HG02759 (cell line): ENCODE results near the gene ARHGAP22.

Source experiments
- ATAC-seq: cut with Tn5 transposase; IDR thresholded peaks from one replicate; pipeline ENCODE4 v1.9.1; 2021; ENCODE audit warnings: mild to moderate bottlenecking, moderate library complexity; ENCODE audit not compliant: unreplicated experiment

ARHGAP22 gene

DNA sequence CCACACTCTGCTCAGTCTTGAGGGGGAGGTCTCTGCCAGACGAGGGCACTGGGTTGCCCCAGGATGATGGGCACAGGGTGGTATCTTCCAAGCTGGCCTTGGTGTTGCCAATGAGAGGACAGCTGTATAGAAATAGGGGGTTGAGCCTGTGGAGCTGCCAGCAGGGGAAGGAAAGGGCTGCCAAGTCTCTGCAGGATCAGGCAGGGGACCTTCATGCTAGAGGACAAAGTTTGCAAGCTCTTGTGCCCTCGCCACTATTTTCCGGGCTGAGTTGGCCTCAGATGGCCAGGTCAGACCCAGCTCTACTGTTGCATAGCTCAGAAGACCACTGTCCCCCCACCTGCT, 68.7 kb downstream of the ARHGAP22 start:
- ATAC-seq, result no peak

DNA sequence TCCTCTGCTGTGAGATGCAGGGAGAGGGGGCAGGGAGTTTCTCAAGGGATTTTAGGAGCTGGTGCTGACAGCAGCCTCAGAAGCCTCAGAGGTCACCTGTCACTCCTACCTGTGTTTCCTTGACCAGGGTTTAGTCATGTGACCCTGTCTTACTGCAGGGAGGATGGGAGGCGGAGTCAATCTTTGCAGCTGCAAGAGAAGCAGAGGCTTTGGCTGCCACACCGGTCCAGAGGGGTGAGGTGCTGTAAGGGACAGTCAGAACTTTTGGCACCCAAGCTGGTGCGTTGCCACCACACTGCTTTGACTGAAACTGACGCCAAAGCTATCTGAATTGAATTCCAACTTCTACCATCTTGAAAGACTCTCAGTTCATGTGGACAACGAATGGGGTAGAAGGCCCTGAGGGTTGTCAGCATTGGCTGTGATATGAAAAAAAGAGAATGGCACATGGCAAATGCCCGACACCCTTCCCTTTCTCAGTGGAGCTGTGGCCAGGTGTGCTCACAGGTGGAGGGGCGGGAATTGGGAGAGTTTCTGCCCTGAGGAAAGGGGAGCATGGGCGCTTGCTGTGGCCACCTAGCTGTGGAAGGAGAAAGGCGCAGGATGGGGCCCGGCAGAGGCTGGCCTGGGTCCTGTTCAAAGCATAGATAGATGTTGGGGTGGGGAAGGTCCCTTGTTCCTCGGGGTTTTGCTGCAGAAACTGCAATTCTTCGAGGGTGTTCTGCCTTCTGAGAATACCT, 69.3 kb downstream of the ARHGAP22 start:
- ATAC-seq, result no peak

DNA sequence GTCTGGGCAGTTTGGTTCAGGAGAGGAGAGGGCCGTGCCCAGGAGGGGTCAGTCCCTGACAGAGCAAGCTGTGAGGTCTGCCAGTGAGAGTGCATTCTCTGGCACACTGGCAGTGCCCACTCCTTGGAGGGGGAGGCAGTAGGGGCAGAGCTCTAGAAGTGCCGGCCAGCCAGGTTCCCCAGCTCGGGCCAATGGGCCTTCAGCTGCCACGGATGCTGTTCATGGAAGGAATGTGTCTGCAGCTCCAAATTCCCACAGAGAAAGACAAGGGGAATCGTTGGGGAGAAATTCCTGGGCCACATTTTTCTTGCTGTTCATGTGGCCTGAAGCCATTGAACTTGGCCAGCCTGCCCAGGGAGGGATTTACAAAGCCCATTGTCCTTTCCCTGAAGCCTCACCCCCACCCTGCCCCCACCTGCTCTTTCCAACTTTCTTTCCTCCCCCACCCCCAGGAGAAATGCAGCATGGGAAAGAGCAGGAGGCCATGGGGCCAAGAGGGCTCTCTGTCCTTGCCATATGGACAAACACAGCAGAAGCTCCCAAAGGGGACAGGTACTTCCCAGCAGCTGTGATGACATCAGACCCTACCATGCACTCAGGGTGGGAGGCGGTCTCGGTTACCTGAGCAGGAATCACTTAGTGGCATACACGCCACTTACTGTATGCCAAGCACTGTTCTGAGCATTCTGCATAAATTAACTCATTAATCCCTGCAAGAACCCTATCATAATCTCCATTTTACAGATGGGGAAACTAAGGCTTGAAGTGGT, 70.7 kb downstream of the ARHGAP22 start:
- ATAC-seq, result no peak

DNA sequence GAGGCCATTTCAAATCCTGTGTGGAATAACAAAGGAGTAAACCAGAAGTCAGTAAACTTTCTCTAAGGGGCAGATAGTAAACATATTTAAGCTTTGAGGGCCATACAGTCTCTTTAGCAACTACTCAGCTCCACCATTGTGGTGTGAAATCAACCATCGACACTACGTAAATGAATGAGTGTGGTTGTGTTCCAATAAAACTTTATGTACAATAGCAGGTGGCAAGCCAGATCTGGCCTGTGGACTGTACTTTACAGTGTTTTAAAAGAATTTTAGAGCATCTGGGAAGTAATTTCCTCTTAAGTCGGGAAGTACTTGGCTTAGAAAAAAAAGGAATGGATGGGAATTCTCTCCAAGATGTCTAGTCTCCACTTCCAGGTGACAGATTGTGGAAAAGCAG, 71.3 kb downstream of the ARHGAP22 start:
- no peak for ATAC-seq

DNA sequence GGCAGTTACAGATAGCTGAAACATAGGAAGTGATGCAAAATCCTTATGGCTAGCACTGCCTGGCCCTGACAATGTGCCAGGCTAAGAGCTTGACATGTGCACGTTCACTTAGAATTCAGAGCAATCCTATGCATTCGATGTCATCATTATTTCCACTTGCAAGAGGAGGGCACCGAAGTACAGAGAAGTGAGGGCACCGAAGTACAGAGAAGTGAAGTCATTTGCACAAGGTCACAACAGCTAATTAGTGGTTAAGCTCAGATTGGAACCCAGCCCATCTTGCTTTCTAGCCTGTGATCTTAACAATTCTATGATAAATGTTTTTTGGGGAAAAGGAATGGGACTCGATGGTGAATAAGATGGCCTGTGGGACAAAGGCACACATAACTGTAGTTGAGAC, 73.4 kb downstream of the ARHGAP22 start:
- ATAC-seq, result no peak

DNA sequence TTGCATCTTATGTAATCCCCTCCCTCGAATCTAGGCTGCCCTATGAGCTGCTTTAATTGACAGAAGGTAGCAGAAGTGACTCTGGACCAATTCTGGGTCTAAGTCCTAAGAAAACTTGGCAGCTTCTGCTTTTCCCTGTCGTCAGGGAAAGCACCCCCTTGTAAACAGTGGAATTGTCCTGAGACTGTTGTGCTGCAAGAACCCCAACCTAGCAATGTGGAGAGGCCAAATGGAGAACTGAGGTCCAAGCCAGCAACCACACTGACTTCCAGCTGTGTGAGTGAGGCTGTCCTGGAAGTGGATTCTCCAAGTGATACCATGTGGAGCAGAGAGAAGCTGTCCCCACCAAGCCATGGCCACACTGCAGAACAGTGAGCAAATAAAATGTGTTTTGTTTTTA, 75.5 kb downstream of the ARHGAP22 start:
- ATAC-seq, result no peak

DNA sequence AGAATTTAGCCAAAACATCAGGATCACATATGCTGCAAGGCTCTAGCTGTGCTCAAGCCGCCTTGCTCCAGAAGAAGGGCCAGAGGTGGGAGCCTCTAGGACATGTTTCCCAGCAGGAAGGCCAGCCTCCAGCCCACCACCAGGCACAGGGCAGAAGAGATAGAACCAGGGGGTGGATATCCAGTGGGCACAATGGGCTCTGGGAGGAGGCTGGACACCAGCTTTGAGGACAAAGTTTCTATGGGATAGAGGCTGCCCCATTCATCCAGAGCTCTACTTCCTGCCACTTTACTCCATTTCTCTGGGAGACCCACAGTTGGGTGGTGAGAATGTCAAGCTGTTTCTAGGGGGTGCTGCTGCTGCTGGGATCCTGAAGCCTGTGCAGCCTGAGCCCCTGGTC, 77.1 kb downstream of the ARHGAP22 start:
- no peak for ATAC-seq

DNA sequence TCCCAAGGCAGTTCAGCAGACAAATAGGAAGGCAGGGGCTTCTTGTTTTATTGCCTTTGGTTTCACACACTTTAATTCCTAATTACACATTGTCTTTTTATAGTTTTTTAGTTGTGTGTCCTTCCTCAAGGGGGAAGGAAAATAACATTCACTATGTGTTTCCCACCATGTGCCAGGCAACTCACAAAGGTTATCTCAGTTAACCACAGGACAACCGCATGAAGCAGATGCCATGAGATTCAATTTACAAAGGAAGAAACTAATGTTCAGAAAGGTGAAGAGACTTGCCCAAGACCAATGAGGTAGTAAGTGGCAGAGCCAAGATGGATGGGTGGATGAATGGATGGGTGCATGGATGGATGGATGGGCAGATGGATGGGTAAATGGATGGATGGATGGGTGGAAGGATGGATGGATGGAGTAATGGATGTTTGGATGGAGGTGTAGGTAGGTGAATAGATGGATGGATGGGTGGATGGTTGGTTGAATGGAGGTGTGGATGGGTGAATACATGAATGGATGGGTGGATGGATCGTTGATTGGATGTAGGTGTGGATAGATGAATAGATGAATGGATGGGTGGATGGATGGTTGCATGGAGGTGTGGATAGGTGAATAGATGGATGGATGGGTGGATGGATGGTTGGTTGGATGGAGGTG, 77.9 kb downstream of the ARHGAP22 start:
- no peak for ATAC-seq

DNA sequence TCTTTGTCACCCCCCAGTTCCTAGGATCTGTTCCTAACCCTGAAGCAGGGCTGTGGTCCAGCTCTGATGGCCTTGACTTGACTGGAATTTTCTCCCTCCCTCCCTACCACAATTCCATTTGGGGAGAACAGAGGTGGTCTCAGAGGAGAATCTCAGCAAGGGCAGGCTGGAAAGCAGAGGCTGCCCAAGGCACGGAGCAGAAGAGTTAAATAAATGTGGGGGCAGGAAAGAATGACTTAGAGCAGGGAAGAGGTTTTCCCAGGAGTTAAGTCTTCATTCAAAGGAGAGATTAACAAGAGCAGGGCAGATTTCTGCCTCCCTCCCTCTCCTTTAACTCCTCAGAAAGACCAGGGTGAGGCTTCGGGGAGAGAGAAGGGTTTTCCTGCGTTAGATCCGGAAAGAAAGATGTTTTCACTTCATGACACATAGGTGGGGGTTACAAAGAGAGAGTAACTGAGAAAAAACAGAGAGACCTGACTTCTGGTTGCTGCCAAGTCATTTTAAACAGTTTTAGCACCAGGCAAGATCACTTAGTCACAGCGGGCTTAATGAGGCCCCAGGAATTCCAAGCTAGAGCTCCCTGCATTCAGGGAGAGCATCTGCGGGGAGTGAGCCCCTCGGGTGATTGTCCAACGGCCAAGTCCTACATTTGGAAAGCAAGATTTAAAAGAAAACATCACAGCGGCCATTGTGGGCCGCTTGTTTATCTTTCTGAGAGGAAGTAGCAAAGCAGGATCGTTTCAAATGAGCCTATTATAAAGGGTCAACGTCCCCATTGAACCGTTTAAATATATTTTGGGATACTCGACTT, 78.7 kb downstream of the ARHGAP22 start:
- no peak for ATAC-seq

DNA sequence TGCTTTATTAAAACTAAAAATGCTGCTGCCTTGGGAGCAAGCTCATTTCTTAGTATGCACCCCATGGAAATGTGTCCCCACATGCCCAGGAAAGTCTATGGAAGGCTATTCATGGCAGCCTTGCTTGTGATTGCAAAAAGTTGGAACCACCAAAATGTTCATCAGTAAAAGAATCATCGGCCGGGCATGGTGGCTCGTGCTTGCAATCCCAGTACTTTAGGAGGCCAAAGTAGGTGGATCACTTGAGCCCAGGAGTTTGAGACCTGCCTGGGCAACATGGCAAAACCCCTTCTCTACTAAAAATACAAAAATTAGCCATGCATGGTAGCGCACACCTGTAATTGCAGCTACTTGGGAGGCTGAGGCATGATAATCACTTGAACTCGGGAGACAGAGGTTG, 79.8 kb downstream of the ARHGAP22 start:
- no peak for ATAC-seq

DNA sequence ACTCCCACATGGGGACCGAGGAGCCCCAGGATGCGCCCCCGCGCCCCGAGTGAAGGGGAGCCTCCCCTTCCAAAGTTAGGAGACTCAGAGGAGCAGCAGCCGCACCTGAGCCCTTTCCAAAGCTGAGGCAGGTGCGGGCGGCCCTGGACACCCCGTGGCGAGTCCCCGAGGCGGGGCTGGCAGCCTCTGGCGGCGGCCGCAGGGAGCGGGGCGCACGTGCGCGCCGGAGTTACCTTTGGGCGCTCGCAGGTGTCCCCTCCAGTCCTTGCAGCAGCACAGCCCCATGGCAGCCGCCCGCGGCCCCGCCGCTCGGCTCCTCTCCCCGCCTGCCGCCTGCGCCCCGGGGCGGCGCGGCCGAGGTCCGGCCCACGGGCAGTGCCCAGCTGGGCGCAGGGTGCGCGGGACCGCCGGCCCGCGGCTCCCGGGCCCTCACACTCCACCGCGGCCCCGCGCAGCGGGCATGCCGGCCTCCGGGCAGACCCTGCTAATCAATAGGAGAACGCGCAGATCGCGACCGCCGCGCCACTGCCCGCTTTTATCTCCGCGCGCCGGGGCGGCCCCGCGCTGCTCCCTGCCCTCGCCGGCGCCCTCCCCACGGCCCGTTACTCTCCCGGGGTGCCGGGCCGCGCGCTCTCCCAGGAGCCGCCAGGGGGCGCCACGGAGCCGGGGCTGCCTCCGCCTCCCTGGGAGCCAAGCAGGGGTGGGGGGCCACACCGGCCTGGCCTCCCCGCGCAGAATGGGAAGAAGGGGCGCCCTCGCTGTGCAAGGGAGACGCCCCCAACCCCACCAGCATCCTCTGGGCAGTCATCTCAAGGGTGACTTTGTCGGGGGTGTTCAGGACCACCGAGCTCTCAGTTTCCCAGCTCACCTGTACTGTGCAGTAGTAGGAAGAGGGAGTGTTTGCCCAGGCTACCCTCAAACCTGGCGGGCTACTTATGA, 80.8 kb downstream of the ARHGAP22 start:
- no peak for ATAC-seq

DNA sequence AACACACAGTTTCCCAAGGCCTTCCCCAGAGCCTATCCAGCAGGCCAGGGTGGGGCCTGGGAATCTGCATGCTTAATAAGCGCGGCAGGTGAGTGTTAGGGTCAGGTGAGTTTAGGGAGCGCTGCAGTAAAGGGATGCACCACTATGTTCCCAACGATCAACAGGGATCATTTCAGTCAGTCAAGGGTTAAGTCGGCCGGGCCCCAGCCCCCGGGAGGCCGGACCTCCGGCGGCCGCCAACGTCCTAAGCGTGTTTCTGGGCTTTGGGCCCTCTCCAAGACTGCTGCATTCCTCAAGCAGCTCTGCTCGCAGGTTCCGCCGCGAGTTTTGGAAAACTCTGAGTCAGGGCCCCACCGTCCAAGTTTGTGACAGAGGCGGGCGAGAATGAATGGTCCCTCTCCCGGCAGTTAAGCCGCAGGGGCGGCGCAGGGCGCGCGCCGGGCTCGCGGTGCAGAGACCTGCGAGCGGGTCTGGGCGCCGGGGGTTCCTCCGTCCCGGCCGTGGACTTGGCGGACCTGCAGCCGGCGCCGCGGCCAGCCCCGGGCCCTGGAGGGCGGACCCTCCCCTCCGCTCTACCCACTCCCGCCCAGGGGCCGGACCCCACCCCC, 81.6 kb downstream of the ARHGAP22 start:
- ATAC-seq, result no peak

DNA sequence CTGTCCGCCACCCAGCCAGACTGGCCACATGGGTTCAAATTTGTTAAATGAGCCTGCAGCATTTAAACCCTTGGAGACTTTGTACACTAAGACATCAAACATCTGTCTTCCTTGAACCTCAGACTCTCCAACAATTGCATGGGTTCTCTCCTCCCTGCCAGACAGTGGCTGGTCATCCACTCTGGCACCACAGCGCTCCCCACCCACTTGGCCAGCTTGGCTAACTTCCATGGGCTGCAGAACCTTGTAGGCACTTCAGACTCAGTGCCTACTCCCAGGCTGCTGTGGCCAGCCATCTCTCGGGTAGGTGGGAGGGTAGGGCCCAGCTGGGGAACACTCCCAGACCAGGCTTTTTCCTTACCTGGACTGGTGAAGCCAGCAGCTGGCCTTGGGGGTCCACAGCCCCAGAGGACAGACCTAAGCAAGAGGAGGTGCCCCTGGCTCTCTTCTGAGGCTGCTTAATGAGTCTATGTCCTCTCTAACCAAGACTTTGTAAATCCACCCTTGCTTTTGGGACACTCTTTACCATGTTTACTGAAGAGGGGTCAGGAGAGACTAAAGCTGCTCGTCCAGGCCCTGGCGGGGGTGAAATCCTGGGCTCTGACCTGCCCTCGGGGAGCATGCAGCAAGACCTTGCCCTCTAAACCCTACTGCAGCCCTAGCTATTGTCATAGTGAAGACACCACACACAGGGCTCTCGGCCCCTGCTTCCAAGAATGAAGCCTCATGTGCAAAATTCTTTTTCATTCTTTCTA, 82.7 kb downstream of the ARHGAP22 start:
- no peak for ATAC-seq

DNA sequence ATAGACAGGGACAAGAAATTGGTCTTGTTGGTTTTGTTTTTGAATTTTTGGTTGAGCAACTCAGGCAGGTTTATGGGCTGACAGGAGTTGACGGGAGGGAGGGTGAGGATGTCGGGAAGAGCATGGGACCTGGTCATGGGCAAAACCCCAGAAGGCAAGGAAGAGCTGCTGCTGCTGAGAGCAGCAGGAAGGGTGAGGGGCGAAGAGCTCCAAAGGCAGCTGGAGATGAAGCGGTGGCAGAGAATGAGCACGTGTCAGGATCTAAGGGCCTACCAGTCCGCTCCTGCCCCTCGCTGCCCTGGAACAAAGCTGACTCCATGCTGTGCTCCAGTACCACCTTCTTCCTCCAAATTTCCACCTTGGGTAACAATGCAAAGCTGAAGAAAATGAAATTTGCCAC, 84.3 kb downstream of the ARHGAP22 start:
- no peak for ATAC-seq

DNA sequence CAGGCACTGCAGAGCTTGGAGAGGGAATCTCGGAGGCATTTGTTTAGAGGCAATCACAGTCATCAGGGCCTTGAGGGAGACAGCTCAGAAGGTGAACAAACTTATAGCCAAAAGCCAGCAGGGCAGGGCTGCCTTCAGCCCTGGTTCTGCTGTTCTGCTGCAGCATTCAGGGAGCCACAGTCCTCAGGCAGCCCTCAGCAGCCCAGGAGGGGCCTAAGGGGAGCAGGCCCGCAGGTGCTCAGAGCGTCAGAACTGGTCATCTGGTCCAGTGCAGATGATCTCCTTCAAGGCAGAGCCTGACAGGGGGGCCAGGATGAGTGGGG, 84.7 kb downstream of the ARHGAP22 start:
- ATAC-seq, result no peak

DNA sequence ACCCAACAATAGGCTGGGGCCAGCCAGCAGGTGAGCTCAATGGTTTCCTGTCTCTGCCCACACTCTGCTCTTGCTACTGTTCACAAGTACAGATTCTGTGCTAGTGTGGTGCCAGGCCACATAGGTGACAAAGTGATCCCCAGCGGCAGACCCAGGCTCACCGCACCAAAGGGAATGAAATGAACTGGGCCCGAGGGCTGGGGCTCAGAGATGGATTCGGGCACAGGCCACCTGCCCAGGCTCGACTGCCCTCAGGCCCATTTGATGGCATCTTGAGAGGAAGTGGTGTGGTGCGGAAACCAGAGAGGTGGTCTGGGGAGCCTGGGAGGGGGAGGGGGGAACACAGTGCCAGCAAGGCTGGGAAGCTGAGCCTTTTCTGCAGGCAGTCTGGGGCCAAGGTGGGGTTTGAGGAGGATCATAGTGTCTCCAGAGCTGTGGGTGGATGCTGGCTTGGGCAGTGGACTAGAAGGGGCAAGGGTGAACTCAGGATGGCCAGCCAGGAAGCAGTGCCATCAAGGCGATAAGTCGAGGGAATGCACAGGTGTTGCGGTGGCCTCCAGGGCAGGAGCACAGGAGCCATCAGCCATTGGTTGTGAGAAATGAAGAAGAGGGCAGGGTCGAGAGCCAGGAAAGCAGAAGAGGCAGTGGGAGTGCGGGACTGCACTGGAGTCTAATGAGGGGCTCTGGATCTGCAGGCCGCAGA, 85.2 kb downstream of the ARHGAP22 start:
- ATAC-seq, result no peak

DNA sequence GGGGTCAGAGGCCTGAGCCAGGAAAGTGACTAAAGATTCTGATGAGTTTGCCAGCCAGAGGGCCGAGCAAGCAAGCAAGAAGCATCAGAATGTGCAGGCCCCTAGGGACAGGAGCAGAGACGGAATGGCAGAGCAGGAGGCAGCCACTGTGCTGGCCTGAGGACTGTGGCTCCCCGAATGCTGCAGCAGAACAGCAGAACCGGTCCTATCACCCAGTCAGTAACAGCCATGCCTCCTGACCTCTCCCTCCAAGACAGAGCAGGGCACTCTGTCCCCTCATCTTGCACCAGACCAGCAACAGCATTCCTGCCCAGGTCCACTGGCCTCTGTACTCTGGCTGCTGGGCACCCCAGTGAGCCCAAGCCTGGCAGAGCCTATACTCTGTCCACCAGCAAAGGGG, 85.9 kb downstream of the ARHGAP22 start:
- no peak for ATAC-seq

DNA sequence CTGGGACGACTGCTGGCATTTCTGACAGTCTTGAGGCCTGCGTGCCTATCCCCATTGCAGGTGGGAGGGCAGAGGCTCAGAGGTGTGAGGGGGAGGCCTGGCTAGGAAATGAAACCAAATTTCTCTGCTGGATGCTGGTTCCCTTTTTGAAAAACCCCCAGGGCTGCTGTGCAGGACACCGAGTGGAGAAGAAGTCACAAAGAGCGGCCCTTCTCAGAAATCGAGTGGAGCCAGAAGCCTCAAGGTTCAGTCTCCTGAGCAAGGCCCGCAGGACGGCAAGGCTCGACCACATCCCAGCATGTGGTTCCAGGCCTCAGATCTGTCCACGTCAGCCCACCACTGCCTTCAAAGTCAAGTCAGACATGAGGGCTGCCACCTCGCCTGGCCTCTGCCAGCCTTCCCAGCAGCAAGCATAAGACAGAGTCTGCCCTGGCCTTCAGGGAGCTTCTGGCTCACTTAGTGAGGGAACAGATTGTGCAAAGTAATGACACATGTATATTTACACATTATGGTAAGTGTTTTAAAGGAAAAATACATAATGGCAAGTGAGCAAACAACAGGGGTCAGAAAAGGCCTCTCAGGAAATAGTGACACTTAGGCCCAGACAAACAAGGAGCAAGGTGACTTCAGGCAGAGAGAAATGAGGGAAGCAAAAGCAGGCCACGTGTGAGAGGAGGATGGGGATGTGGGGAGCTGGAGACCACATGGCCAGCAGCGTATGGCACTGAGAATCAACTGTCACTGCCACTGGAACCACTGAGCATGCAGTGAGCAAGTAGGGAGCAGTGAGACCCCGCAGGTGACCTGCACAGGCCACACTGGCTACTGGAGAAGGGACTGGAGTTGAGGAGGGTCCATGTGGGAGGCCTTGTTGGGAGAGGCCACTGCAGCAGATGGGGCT, 86.7 kb downstream of the ARHGAP22 start:
- no peak for ATAC-seq
